A673 (cell line): ENCODE results near the gene GIMAP5. TPM values are rescaled to one million over a fixed set of nuclear protein-coding genes. Genes with fewer than 3 reads are reported as not detected.

Source experiments
- BruUV-seq: library from RNA; stranded (reverse); fragments of 400-500 nt; replicated peaks from 2 replicates; lab custom pipeline; 2021; lab: Mats Ljungman, UMichigan
- CTCF ChIA-PET: fragments of 300-600 bp; sonication (Branson Sonifier 250); formaldehyde crosslinking; loops from one replicate; lab custom pipeline; 2022; ENCODE audit warnings: antibody characterized with exemption; lab: Charles Lee
- POLR2A ChIA-PET: fragments of 300-600 bp; sonication (Branson Sonifier 250); formaldehyde crosslinking; loops from one replicate; lab custom pipeline; 2022; ENCODE audit warnings: antibody characterized with exemption; ENCODE audit not compliant: low non-redundant PET; lab: Charles Lee
- DNase-seq: peaks from one replicate; pipeline ENCODE4 v3.0.0-alpha.2; 2015; ENCODE audit warnings: low spot score
- H3K27ac ChIP-seq: fragments of 200-600 bp; sonication (generic); 2 replicates; pipeline ENCODE4 v1.5.1; 2016; ENCODE audit warnings: mixed run types, low read depth, mild to moderate bottlenecking, mixed read lengths, antibody characterized with exemption, low read length; ENCODE audit not compliant: poor library complexity, severe bottlenecking
- H3K27me3 ChIP-seq: fragments of 200-600 bp; sonication (generic); replicated peaks from 2 replicates; pipeline ENCODE4 v1.6.1; 2017; ENCODE audit warnings: mixed run types, low read depth, mild to moderate bottlenecking, mixed read lengths, antibody characterized with exemption, low read length; ENCODE audit not compliant: insufficient read depth, poor library complexity
- H3K36me3 ChIP-seq: fragments of 200-600 bp; sonication (generic); 2 replicates; pipeline ENCODE4 v1.6.1; 2016; ENCODE audit warnings: mixed run types, mild to moderate bottlenecking, mixed read lengths, antibody characterized with exemption, low read length; ENCODE audit not compliant: insufficient read depth, poor library complexity, severe bottlenecking
- H3K4me1 ChIP-seq: fragments of 200-600 bp; sonication (generic); 2 replicates; pipeline ENCODE4 v1.6.1; 2017; ENCODE audit warnings: mixed run types, mild to moderate bottlenecking, mixed read lengths, antibody characterized with exemption, low read length; ENCODE audit not compliant: insufficient read depth, poor library complexity, severe bottlenecking
- H3K4me3 ChIP-seq: fragments of 200-600 bp; sonication (generic); 2 replicates; pipeline ENCODE4 v1.5.1; 2016; ENCODE audit warnings: low read depth, mixed run types, mild to moderate bottlenecking, mixed read lengths, low read length; ENCODE audit not compliant: poor library complexity, severe bottlenecking
- H3K9me3 ChIP-seq: fragments of 200-600 bp; sonication (generic); 2 replicates; pipeline ENCODE4 v1.6.1; 2016; ENCODE audit warnings: mixed run types, low read depth, mild to moderate bottlenecking, mixed read lengths, antibody characterized with exemption, low read length; ENCODE audit not compliant: poor library complexity, severe bottlenecking
- CTCF ChIP-seq: fragments of 300-800, 200-600 bp; sonication (generic); conservative IDR thresholded peaks from 2 replicates; pipeline ENCODE4 v1.5.1; 2017; ENCODE audit warnings: low read depth, mild to moderate bottlenecking, antibody characterized with exemption, low read length, moderate library complexity, mixed read lengths
- EZH2 ChIP-seq: fragments of 200-600 bp; sonication (generic); IDR thresholded peaks from 2 replicates; pipeline ENCODE4 v1.6.1; 2017; ENCODE audit warnings: borderline replicate concordance, low read depth, mild to moderate bottlenecking, mixed read lengths, antibody characterized with exemption, low read length; ENCODE audit not compliant: poor library complexity, severe bottlenecking
- intact Hi-C: fragments of 100-400 bp; cut with micrococcal nuclease; formaldehyde crosslinking; loops from one replicate; pipeline ENCODE4 v1.10.0; 2022; ENCODE audit not compliant: unreplicated experiment
- total RNA-seq: library from RNA; stranded (reverse); gene quantifications from 2 replicates; pipeline ENCODE4 v1.2.3, GENCODE V29; 2021

GIMAP5 gene
- total RNA-seq, 1 experiment from 2014 or later, result 0.58 TPM

DNA sequence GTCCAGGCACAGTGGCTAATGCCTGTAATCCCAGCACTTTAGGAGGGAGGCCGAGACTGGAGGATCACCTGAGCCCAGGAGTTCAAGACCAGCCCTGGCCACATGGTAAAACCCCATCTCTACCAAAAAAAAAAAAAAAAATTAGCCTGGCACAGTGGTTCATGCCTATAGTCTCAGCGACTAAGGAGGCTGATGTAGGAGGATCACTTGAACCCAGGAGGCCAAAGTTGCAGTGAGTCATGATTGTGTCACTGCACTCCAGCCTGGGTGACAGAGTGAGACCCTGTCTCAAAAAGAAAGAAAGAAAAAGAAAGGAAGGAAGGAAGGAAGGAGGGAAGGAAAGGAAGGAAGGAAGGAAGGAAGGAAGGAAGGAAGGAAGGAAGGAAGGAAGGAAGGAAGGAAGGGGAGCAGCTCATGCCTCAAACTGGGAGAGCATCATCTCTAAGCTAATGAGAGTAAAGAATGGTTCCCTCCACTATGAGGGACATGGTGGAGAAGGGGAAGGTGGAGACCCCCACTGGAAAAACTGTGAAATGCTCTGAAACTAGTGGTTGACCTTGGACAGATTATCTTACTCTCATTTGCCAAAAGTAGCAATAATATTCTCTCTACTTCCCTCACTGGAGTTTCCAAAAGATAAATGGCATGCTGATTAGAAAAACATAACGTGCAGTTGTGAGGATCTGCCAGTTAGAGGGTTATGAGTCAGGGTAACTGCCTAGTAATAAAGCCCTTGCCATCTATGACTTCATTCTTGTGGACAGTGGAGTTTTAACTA lies 16.8 kb downstream of the GIMAP5 start:
- Histone ChIP-seq H3K27ac (no peak overlapping the region), H3K27me3 (no peaks in the 10 kb centered on the region), H3K4me1 (peaks cover 9% of the 10 kb centered on the region), H3K9me3 (no peaks in the 10 kb centered on the region), H3K4me3 (no peak overlapping the region), H3K36me3 (no peaks in the 10 kb centered on the region)
- DNase-seq, result peak; percentile 80
- intact Hi-C loops, result loop anchor here (2.0 to 10.0 kb wide), 2 partner anchors 305 to 469 kb away; no protein-coding TSS in a partner anchor
- POLR2A ChIA-PET, result no interaction called here
- TF ChIP-seq CTCF, result peak; percentile 60
- no peak for TF ChIP-seq EZH2
- no TSS peak for BruUV-seq
- CTCF ChIA-PET, result interaction anchor here (0.6 to 0.8 kb wide), 2 partner anchors 305 to 442 kb away, joined by 4 to 11 read pairs; no protein-coding TSS in a partner anchor

GRCh38 chr7:150754951-150755350 lies 17.7 kb downstream of the GIMAP5 start:
- DNase-seq, result no peak
- H3K27ac ChIP-seq, result no peak overlapping the region
- TF ChIP-seq EZH2 (no peak), CTCF (no peak)
- peaks cover 9% of the 10 kb centered on the region for H3K4me1 ChIP-seq
- POLR2A ChIA-PET, result no interaction called here
- no peaks in the 10 kb centered on the region for H3K36me3 ChIP-seq
- H3K9me3 ChIP-seq, result no peaks in the 10 kb centered on the region
- no peak overlapping the region for H3K4me3 ChIP-seq
- intact Hi-C loops, result loop anchor here (2.0 to 10.0 kb wide), 2 partner anchors 306 to 470 kb away; no protein-coding TSS in a partner anchor
- no peaks in the 10 kb centered on the region for H3K27me3 ChIP-seq
- CTCF ChIA-PET, result interaction anchor here (1.2 kb wide), 1 partner anchor 306 kb away, joined by 3 read pairs; no protein-coding TSS in a partner anchor
- TSS peak; percentile 40 for BruUV-seq

DNA sequence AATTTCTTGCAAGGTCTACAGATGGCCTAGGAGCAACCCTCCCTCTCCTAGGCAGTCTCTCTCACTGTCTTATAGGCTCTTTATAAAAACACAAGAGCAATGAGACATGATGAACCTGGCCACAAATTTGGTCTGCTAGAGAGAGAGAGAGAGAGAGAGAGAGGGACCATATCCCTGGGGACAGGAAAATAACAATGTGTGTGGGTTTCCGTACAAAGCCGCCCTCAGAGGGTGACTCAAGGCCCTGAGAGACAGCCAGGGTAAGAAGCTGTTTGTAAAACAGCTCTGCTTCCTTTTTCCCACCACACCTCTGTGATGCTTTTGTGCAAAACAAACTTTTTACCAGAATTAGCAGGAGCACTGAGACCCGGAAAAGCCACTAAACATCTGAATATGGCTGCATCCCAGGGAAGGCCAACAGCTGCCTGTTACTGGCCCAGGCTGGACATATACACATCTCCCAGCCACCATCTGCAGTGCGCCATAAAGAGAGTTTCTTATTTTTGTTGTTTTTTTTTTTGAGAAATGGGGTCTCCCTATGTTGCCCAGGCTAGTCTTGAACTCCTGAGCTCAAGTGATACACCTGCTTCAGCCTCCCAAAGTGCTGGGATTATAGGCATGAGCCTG lies 18.4 kb downstream of the GIMAP5 start:
- intact Hi-C loops, result loop anchor here (2.0 to 10.0 kb wide), 2 partner anchors 307 to 471 kb away; no protein-coding TSS in a partner anchor

More for the DNA sequence above, 18.4 kb downstream of the GIMAP5 start:
- Histone ChIP-seq H3K27me3 (no peaks in the 10 kb centered on the region), H3K27ac (no peak overlapping the region), H3K36me3 (no peaks in the 10 kb centered on the region), H3K4me3 (no peak overlapping the region), H3K9me3 (no peaks in the 10 kb centered on the region), H3K4me1 (peaks cover 9% of the 10 kb centered on the region)
- DNase-seq, result peak; percentile 57
- TF ChIP-seq EZH2 (no peak), CTCF (no peak)
- BruUV-seq, result no TSS peak
- ChIA-PET CTCF (interaction anchor here (0.7 to 1.2 kb wide), 3 partner anchors 114 to 307 kb away, joined by 3 to 4 read pairs (median 3); no protein-coding TSS in a partner anchor), POLR2A (no interaction called here)
